HepG2 (cell line): ENCODE measurements around the gene TLE1.

ENCODE experiments used
- BCL3 ChIP-seq: sonication (generic); formaldehyde crosslinking; IDR thresholded peaks from 2 replicates; pipeline ENCODE4 v1.5.1; 2020; ENCODE audit warnings: mild to moderate bottlenecking, missing genetic modification reagents, moderate library complexity
- GABPA ChIP-seq, 2 experiments: IDR thresholded peaks; 2 replicates each; pipeline ENCODE4 v1.6.1; 2011 to 2016; ENCODE audit warnings: low read depth in 2 of 2, low read length in 1 of 2, missing biosample characterization in 1 of 2, missing genetic modification characterization in 1 of 2
- GRHL1 ChIP-seq: sonication (generic); formaldehyde crosslinking; conservative IDR thresholded peaks from 2 replicates; pipeline ENCODE4 v1.8.0; 2022; ENCODE audit warnings: missing genetic modification reagents
- IRF1 ChIP-seq: sonication (generic); formaldehyde crosslinking; IDR thresholded peaks from 2 replicates; pipeline ENCODE4 v1.4.0; 2020; ENCODE audit warnings: low read depth, mild to moderate bottlenecking, missing genetic modification reagents
- MNT ChIP-seq: fragments of 450-650 bp; IDR thresholded peaks from 2 replicates; pipeline ENCODE4 v1.6.1; 2016
- PATZ1 ChIP-seq: sonication (generic); formaldehyde crosslinking; IDR thresholded peaks from 2 replicates; pipeline ENCODE4 v1.4.0; 2020; ENCODE audit warnings: missing genetic modification reagents
- POLR2A ChIP-seq, 2 experiments: IDR thresholded peaks; 2 replicates each; pipeline ENCODE4 v1.6.1; 2011; ENCODE audit warnings: low read depth in 2 of 2, low read length in 2 of 2, mild to moderate bottlenecking in 1 of 2, moderate library complexity in 1 of 2; ENCODE audit not compliant: insufficient read depth in 1 of 2
- SPEN ChIP-seq: sonication (generic); formaldehyde crosslinking; IDR thresholded peaks from 2 replicates; pipeline ENCODE4 v1.5.1; 2020; ENCODE audit warnings: low read depth, mild to moderate bottlenecking, missing genetic modification reagents
- ZNF792 ChIP-seq: IDR thresholded peaks from 2 replicates; pipeline ENCODE4 v1.6.1; 2016

- TF ChIP-seq MNT (no peak), POLR2A (IDR thresholded peaks at IDR 0.05; ENCODE audit: insufficient read depth in 1 of 2, low read depth in 2 of 2, low read length in 2 of 2) (no peak), SPEN (CRISPR knock-in tag) (no peak), GRHL1 (no peak), BCL3 (no peak), PATZ1 (CRISPR knock-in tag) (no peak), ZNF792 (CRISPR knock-in tag) (no peak), IRF1 (no peak), GABPA (IDR thresholded peaks at IDR 0.05; ENCODE audit: low read depth, low read length) (no peak), GABPA (CRISPR knock-in tag; IDR thresholded peaks at IDR 0.05; ENCODE audit: low read depth) (no peak)
Measured at GRCh38 chr9:81621118-81621517, 68.2 kb downstream of the TLE1 start.
